Cardiac septum (tissue), 1 donor: ENCODE measurements around the gene BCL7A. TPM values are rescaled to one million over a fixed set of nuclear protein-coding genes. Genes with fewer than 3 reads are reported as not detected.
"Not testable (repeated sequence)": the region's sequence is repeated elsewhere in the genome, so short reads cannot be mapped to it uniquely, and the experiment has no call there.

Experiments
- DNase-seq: peaks from one replicate; pipeline ENCODE4 v3.0.0-alpha.2; 2020; ENCODE audit warnings: low spot score
- intact Hi-C: fragments of 100-400 bp; cut with DNase I; formaldehyde crosslinking; loops from one replicate; pipeline ENCODE4 v1.14.0; 2022
- total RNA-seq: library from RNA; stranded (reverse); fragmentation: NEBNext Ultra II Directional; extraction: Animal tissue kit (Norgen Biotek cat#: 25700); gene quantifications from one replicate; pipeline ENCODE4 v1.2.1, GENCODE V29; 2021
- donor health status: DM: no; HTN: no; CAD: no.

Gene BCL7A
- total RNA-seq, 1 donor from 2014 or later = 18.2 TPM

DNA sequence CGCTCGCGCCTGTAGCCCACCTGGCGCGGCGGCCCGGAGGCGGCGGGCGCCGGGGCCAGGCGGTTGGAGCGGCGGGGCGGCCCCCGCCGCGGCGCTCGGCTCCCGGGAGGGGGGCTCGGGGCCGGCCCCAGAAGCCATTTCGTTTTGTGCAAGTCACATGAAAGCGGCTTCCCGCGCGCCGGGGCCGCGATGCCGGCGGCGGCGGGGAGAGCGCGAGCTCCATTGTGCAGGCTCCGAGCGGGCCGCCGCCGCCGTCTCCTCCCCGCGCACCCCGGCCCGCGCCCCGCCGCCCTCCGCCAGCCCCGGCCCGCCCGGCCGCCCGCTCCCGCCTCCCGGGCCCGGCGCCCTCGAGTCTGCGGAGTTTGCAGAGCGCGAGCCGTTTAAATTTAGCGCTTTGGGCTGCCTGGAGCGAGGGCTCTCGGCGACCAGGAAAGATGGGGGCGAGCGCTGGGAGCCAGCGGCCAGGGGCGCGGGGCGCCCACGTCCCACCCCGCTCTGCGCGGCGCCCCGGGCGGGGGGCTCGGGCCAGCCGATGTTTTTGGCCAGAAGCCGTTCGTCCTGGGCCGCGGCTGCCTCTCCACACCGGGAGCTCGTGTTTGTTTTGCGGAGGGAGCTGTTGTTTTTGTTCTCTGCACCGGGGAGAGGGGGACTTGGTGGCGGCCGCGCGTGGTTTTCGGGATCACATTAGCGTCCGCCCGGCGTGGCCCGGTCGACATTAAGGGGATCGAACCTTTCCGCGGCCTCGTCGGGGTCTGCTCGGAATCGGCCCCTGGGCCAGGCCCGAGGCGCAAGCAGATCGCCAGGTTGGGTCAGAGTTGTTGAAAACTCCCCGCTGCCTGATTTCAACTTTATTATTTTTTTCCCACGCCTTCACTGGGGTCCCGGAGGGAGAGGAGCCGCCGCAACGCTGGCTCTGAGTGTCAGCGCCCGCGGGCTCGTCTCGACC lies 982 bp downstream of the BCL7A start:
- DNase-seq = no peak
- intact Hi-C loops = loop anchor here (5.0 to 10.0 kb wide), 3 partner anchors 55 to 228 kb away; partner anchors contain the start of genes CFAP251 and RHOF

- intact Hi-C loops = loop anchor here (5.0 to 10.0 kb wide), 3 partner anchors 56 to 229 kb away; partner anchors contain the start of genes CFAP251 and RHOF
These were observed 1.9 kb downstream of the BCL7A start for GRCh38 chr12:122023339-122024131.

GRCh38 chr12:122024132-122024785 lies 2.6 kb downstream of the BCL7A start:
- intact Hi-C loops = loop anchor here (5.0 to 10.0 kb wide), 3 partner anchors 57 to 229 kb away; partner anchors contain the start of genes CFAP251 and RHOF
- DNase-seq = no peak

More at GRCh38 chr12:122023339-122024131, 1.9 kb downstream of the BCL7A start:
- peak; percentile 84 for DNase-seq

GRCh38 chr12:122026706-122027333 lies 5.1 kb downstream of the BCL7A start:
- intact Hi-C loops = loop anchor here (10.0 kb wide), 1 partner anchor 232 kb away; the partner anchor contains the start of gene RHOF
- DNase-seq = no peak

DNA sequence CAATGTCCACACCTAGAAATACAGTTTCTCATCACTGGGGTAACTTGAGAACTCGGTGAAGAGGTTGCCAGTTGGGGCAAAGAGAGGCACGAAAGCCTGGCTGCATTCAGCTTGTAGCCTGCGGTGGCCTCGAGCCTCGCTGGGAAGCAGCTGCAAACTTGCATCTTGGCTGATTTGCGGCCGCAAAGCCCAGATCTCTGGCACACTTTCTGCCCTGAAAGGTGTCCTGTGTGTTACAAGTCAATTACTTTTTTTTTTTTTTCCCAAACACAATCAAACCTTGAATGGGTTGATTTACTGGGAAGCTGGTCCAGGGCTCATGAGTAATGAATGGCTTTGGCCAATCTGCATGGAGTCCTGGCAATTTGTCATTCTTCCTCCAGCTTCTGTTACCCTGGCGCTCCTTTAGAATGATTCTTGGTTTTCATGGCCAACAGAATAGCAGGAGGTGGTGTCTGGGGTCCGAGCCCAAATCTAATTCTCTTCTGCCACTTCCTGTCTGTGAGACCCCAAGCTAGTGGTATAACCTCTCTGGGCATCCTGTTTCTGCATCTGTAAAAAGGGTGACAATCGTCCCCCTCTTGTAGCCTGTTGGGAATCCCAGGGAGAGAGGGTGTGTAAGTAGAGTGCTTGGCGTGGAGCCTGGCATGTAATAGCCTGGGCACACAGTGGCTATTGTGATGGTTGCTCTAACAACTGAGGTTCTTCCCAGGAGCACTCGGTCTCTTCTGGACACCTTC lies 6.7 kb downstream of the BCL7A start:
- intact Hi-C loops = loop anchor here (10.0 kb wide), 1 partner anchor 234 kb away; the partner anchor contains the start of gene RHOF
- DNase-seq = no peak

- no peak for DNase-seq
- intact Hi-C loops = loop anchor here (10.0 kb wide), 1 partner anchor 234 kb away; the partner anchor contains the start of gene RHOF
These were observed 7.3 kb downstream of the BCL7A start for GRCh38 chr12:122028905-122029560.

- DNase-seq = peak; percentile 80
- intact Hi-C loops = loop anchor here (10.0 kb wide), 1 partner anchor 235 kb away; the partner anchor contains the start of gene RHOF
These were observed 8.1 kb downstream of the BCL7A start for GRCh38 chr12:122029620-122030423.

- DNase-seq = no peak
- intact Hi-C loops = no loop called here
These were observed 8.8 kb downstream of the BCL7A start for GRCh38 chr12:122030424-122031035.

DNA sequence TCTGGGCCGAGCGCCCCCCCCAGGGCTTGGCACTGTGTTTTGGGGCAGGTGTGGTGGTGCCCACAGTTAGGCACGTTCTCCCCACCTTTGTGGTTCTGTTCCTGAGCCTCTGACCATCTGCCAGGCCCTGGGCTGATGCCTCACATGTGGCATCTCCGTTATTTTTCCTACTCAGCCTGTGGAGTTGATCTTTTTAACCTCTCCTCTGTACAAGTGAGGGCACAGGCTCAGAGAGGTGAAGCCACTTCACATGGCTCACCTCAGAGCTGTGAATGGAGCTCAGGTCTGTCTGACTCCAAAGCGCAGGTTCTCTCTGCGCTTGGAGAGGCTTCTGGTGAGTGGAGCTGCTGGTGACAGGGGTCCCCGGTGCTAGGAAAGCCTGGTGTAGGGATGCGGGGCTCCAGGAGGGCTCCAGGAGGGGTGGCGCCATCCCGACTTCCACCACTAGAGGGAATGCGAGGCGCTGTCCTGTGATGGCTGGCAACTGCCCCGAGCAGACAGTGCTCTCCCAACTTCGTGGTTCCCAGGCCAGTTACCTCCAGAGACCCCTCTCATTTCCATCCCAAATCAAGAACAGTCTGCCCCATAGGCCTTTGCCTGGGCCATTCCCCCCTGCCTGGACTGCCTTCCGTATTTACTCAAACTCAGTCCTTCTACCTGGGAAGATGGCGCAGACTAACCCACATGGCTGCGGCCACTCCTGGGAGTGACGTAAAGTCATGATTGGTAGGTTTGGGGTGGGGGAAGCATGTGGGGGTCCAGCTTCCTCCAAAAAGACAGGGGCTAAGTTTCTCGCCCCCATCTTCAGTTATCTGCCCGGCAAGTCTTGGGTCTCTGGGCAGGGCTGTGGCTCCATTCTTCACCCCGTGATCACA lies 9.9 kb downstream of the BCL7A start:
- DNase-seq = no peak
- intact Hi-C loops = no loop called here

DNA sequence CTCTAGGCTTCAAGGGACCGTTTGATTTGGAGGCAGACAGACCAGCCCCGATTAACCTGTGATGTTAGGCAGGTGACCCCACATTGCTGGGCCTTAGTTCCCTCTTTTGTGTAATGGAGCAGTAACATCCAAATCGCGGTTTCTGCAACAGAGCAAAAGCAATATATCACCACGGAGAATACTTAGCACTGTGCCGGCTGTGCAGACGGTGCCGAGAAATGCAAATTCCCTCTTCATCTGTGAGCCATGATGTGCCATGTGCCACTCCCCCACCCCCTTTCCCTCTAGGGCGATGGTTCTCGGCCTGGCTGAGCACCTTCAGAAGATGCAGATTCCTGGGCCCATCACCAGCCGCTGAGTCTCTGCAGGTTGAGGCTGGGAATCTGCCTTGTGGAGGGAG lies 10.9 kb downstream of the BCL7A start:
- intact Hi-C loops = no loop called here
- DNase-seq = no peak

DNA sequence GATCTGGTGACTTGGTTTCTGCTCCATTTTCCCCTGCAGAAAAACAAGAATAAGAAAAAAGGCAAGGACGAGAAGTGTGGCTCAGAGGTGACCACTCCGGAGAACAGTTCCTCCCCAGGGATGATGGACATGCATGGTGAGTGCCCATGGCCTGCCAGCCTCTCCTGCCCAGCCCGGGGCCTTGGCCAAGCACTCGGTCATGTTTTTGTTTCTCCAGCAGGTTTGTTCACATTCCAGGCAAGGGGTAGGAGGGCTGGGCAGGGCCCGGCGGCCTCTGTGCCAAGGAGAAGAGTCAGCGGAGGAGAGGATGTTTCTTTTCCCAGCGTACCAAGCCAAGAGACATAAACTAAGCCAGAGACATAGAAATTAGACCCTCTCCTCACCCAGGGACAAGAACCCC lies 13.6 kb downstream of the BCL7A start:
- DNase-seq = no peak
- intact Hi-C loops = no loop called here

DNA sequence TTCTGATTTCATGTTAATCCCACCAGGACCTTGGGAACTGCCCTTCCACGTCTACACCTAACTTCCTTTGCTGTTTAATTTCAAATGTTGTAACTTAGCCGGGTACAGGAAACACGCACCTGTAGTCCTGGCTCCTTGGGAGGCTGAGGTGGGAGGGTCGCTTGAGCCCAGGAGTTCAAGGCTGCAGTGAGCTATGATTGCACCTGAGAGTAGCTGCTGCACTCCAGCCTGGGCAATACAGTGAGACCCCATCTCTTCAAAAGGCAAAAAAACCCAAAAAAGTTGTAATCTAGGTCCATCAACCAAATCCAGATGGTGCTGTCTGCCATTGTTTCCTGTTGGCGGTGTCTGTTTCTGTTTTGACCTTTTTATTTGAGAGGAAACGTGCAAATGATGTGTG lies 14.5 kb downstream of the BCL7A start:
- DNase-seq = no peak
- intact Hi-C loops = no loop called here

DNA sequence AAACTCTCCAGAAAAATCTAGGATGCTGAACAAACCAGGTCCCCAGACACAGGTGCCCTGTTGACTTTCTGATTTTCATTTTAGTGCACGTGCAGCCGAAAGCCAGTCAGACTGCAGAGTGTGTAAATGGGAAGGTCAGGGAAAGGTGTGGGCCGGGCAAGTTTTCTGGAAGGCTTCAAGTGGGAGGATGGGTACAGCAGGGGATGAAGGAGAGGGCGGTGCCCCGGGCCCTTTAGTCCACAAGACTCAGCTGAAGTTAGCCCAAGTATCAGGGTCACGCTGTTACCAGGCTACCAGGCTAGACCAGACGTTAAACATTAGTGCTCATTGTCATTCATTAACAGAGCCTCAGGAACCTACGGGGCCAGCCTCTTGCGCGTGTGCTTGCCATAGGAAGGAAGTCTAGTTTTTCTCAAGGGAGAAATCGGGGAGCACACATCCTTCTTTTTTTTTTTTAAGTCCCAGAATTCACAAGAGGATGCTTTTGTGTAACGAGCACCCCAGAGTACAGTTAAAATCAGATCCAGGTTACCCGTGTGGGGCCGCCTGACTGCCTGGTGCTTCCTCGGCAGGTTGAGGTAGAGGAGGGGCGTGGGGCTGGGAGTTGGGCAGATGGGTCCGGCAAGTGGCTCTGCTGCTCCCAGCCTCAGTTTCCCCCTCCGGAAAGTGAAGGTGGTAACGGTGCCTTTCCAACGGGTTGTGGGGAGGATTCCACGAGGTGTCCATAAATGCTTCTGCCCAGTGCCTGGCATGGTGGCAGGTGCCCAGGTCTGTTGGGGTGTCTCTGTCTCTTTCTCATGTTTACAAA lies 19.1 kb downstream of the BCL7A start:
- DNase-seq = no peak
- intact Hi-C loops = no loop called here

- intact Hi-C loops, DNase-seq: not testable (repeated sequence)
These were observed 19.8 kb downstream of the BCL7A start for GRCh38 chr12:122041458-122041857.

DNA sequence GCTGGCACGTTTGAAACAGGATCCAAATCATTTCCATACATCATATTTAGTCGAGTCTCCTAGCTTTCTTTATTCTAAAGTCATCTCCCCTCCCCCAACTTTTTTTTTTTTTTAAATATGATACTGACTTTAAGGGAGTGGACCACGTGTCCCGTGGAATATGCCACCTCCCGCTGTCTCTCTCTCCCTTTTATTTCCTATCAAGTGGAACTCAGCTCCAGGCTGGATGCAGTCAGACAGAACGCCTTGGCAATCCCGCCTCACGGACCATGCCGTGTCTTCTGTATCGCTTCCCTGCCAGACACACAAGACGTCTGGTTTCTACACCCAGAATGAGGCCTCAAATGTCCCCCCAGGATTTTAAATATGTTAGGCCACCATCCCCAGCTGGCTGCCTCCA lies 21.2 kb downstream of the BCL7A start:
- DNase-seq = no peak

More for the DNA sequence above, 21.2 kb downstream of the BCL7A start:
- intact Hi-C loops = no loop called here
